ENCODE results near the gene BMI1.
A peak's percentile ranks its signal among the peaks of the same experiment; 100 is the strongest.

BMI1 gene

DNA sequence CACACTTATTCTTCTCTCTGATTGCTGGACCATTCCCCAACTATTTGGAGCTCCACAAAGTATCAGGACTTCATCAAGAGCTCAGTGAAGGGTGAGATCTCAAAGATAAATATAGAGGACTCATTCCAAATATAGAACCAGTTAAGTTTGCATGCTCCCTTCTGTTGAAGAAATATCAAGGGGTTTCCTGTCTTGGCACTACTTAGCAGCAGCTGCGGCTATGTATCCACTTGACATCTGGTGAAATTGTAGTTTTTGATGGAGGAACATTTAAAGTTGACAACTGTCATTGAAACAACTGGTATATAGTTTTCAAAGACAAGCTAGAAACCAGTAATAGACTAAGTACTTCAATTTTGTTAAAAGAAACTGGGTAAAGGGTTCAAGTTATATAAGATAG, 23.4 kb downstream of the BMI1 start:
- CTCF ChIA-PET, result interaction anchor here (1.1 kb wide), 1 partner anchor 12 kb away, joined by 3 read pairs; no protein-coding TSS in a partner anchor
- DNase-seq (ENCODE audit: extremely low spot score), result no peak
- POLR2A ChIA-PET, result no interaction called here
- no peak for TF ChIP-seq ELF4 (IDR thresholded peaks at IDR 0.05)

GRCh38 chr10:22344781-22345300, 23.9 kb downstream of the BMI1 start:
- ChIA-PET CTCF (no interaction called here), POLR2A (no interaction called here)
- TF ChIP-seq FOXK2 (IDR thresholded peaks at IDR 0.05) (no peak), ZNF384 (IDR thresholded peaks at IDR 0.05) (no peak), TARDBP (IDR thresholded peaks at IDR 0.05) (no peak), FOXM1 (IDR thresholded peaks at IDR 0.05; ENCODE audit: borderline replicate concordance) (no peak), CTBP1 (IDR thresholded peaks at IDR 0.05; ENCODE audit: borderline replicate concordance) (no peak), SP1 (IDR thresholded peaks at IDR 0.05) (no peak), FOXA1 (IDR thresholded peaks at IDR 0.05) (no peak), L3MBTL2 (conservative IDR thresholded peaks at IDR 0.05) (no peak), LEF1 (IDR thresholded peaks at IDR 0.05; ENCODE audit: borderline replicate concordance) (no peak), HDGF (IDR thresholded peaks at IDR 0.05; ENCODE audit: borderline replicate concordance) (no peak), ELF4 (IDR thresholded peaks at IDR 0.05) (no peak), NFRKB (IDR thresholded peaks at IDR 0.05) (no peak), PKNOX1 (IDR thresholded peaks at IDR 0.05) (no peak), SUZ12 (IDR thresholded peaks at IDR 0.05) (no peak), ARNT (IDR thresholded peaks at IDR 0.05) (no peak)
- no peak for DNase-seq (ENCODE audit: extremely low spot score)

DNA sequence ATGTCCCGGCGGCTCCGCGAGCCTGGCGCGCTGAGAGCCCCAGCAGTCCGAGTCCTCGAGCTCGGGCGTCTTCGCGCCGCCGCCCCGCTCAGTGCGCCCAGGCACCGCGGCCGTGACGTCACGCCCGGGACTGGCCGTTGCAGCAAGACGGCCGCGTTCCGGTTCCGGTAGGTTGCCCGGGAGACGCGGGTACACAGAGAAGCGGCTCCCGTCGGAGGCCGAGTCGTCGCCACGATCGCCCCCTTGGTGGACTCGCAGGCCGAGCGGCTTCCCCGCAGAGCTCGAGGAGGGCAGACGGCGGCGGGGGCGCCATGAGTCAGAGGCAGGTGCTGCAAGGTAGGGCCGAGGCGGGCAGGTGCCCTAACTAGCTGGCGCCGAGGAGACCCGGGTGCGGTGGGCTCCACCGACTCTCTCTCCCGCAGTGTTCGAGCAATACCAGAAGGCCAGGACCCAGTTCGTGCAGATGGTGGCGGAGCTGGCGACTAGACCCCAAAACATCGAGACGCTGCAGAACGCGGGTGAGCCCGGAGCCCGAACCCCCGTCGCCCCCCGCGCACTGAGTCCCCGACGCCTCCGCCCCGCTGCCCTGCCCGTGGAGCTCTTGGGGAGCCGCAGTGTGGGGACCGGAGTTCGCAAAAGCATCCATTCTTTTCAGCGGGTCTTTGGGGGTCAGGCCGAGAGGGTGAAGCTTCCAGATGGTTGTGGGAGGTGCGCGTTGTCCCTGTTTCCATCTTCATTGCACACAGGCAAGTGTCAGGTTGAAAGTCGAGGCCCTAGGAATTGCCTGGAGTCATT, 24.6 kb downstream of the BMI1 start, which contains the start of gene SPAG6:
TSS of gene SPAG6 (plus strand) at position 196 of the 795 bp plus-strand sequence. CDS start at position 312, 116 bp downstream.
- POLR2A ChIA-PET, result no interaction called here
- CTCF ChIA-PET, result no interaction called here
- no peak for DNase-seq (ENCODE audit: extremely low spot score)

GRCh38 chr10:22346096-22346661, 25.3 kb downstream of the BMI1 start:
- ChIA-PET POLR2A (no interaction called here), CTCF (no interaction called here)
- no peak for DNase-seq (ENCODE audit: extremely low spot score)
- TF ChIP-seq HDGF (IDR thresholded peaks at IDR 0.05; ENCODE audit: borderline replicate concordance), result no peak
- TF ChIP-seq FOXA1 (IDR thresholded peaks at IDR 0.05), result no peak

More for the DNA sequence above, 24.6 kb downstream of the BMI1 start, which contains the start of gene SPAG6:
- TF ChIP-seq SP1 (IDR thresholded peaks at IDR 0.05) (no peak), ZNF384 (IDR thresholded peaks at IDR 0.05) (no peak), NFRKB (IDR thresholded peaks at IDR 0.05) (no peak), ARNT (IDR thresholded peaks at IDR 0.05) (no peak), FOXA1 (IDR thresholded peaks at IDR 0.05) (no peak), TARDBP (IDR thresholded peaks at IDR 0.05) (no peak), LEF1 (IDR thresholded peaks at IDR 0.05; ENCODE audit: borderline replicate concordance) (no peak), BHLHE40 (IDR thresholded peaks at IDR 0.05; ENCODE audit: borderline replicate concordance) (no peak), ELF4 (IDR thresholded peaks at IDR 0.05) (no peak), PKNOX1 (IDR thresholded peaks at IDR 0.05) (no peak), HDGF (IDR thresholded peaks at IDR 0.05; ENCODE audit: borderline replicate concordance) (no peak), FOXM1 (IDR thresholded peaks at IDR 0.05; ENCODE audit: borderline replicate concordance) (no peak), FOXK2 (IDR thresholded peaks at IDR 0.05) (no peak), SUZ12 (IDR thresholded peaks at IDR 0.05) (no peak), CTBP1 (IDR thresholded peaks at IDR 0.05; ENCODE audit: borderline replicate concordance) (no peak), L3MBTL2 (conservative IDR thresholded peaks at IDR 0.05) (no peak)

- DNase-seq (ENCODE audit: extremely low spot score), result no peak
- POLR2A ChIA-PET, result interaction anchor here (0.9 to 1.9 kb wide), 3 partner anchors 9 to 87 kb away, joined by 3 to 10 read pairs (median 3); no protein-coding TSS in a partner anchor
- CTCF ChIA-PET, result no interaction called here
- TF ChIP-seq SP1 (IDR thresholded peaks at IDR 0.05) (no peak), ARNT (IDR thresholded peaks at IDR 0.05) (no peak), NFRKB (IDR thresholded peaks at IDR 0.05) (no peak), L3MBTL2 (conservative IDR thresholded peaks at IDR 0.05) (no peak), ZNF384 (IDR thresholded peaks at IDR 0.05) (no peak), ELF4 (IDR thresholded peaks at IDR 0.05) (no peak), SUZ12 (IDR thresholded peaks at IDR 0.05) (no peak), PKNOX1 (IDR thresholded peaks at IDR 0.05) (no peak)
Observed at GRCh38 chr10:22349755-22350154, 28.9 kb downstream of the BMI1 start.

DNA sequence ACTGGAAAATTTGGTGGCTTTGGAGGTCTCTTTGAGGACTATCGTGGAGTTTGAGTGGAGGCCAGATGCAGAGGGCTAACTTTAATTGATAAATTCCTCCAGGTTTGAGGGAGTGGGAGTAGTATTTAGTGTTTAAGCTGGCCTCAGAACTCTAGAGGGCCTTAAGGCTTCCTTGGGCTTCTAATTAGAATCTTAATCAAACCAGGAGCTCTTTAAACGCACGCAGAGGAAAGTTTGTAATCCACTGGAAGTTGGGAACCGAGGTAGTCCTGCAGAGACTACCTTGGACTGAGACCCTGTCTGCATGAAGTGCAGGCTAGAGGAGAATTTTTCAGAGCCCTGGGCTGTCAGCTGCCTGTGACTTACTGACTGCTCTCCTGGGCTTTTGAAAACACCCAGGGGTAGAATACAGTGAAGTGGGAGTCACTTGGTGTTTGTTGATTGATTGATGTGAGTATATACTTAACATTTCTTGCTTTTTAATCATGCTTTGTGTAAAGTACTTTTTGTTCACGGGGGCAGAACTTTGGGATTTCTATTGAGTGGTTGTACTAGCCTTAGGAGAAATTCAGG, 30.3 kb downstream of the BMI1 start:
- CTCF ChIA-PET, result no interaction called here
- POLR2A ChIA-PET, result no interaction called here
- DNase-seq (ENCODE audit: extremely low spot score), result no peak
- TF ChIP-seq FOXA1 (IDR thresholded peaks at IDR 0.05) (no peak), PKNOX1 (IDR thresholded peaks at IDR 0.05) (peak; percentile 90)

Measured in HEK293T (cell line).